ENCODE data around the gene SLC12A2. TPM values are rescaled to one million over a fixed set of nuclear protein-coding genes. Genes with fewer than 3 reads are reported as not detected.

The SLC12A2 gene
- polyA plus RNA-seq, 10 donors, result 15.0 to 24.6 (median 18.8) TPM

DNA sequence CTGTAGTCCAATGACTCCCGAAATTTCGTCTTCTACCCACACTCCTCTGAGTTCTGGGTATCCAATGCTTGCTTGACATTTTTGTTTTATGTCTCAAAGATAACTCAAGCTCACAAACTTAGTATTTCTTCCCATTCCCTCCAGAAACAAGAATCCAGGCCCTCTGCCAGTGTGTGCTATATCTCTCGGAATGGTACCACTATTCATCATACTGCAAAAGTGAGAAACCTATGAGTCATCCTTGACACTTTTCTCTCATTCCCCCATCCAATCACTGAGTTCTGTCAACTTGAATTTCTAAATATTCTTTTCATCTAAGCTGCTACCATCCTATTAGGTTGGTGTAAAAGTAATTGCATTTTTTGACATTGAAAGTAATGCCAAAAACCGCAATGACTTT is 9.8 kb downstream of the SLC12A2 start:
- DNase-seq, result no peak

DNA sequence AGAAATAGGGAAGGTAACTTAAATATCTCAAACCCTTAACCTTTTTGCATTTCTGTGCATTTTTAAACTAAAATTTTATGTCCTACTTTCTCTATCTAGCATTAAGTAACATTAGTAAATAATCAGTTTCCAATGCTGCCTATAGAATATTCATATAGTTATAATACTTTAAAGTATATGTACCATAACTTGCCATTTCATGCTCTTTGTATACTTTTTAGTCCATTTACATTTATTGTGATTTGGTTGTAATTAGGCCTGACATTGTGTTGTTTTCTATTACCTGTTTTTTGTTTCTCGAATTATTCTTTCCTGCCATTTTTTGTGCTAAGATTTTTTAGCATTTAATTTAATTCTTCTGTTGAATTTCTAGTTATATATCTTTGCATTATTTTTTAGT is 13.7 kb downstream of the SLC12A2 start:
- no peak for DNase-seq

DNA sequence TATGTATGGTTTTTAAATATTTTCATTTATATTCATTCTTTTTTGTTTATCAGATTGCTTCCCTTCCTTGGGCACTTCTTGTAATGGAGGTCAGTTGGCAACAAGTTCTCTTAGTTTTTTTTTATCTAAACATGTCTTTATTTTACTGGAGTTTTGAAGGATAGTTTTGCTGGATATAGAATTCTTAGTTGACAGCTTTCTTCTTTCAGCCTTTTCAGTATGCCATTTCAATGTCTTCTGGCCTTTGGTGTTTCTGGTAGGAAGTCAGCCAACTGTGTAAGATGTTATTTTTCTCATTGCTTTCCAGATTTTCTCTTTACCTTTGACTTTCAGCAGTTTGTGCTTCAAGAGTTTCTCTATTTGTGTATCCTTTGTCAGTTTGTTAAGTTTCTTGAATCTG is 14.2 kb downstream of the SLC12A2 start:
- DNase-seq, result no peak

DNA sequence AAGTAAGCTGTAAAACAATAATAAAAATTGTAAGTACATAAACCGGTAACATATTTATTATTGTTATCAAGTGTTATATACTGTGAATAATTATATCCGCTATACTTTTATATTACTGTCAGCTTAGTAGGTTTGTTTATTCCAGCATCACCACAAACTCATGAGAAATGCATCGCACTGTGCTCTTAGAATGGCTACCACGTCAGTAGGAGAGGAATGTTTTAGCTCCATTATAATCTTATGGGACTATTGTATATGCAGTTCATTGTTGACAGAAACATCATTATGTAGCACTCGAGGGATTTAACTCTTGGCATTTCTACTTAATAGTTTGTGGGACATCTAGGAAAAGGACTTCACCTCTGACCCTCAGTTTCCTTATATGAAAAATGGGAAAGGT is 16.4 kb downstream of the SLC12A2 start:
- no peak for DNase-seq

DNA sequence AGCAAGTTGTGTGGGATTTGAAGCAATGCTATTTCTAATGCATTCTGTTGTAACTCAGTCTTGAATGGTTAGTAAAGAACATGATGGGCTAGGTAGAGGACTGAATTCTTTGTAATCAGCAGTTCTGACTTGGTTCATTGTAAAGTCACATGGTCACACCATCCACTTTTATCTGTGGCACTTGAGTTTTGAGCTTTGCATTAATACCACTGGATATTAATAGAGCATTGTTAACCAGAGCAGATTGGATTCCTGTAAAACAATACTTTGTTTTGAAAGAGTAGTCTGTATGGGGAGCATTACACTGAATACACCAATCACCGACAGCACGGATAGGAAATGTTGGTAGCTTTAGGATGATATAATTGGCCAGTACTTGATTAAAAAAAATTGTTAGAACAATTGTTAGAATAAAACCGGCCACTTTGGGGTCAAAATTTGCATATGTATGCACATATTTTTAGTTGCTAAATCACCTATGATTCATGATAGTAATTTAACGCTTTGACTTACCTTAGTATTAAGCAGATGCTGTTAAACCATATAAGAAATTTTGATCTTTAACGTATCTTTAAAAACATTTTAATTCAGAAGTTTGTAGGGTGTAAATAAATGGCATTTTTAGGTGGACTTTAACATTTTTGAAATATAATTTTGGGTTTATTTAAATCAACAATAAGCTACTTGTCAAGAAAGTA is 17.4 kb downstream of the SLC12A2 start:
- DNase-seq, result no peak

DNA sequence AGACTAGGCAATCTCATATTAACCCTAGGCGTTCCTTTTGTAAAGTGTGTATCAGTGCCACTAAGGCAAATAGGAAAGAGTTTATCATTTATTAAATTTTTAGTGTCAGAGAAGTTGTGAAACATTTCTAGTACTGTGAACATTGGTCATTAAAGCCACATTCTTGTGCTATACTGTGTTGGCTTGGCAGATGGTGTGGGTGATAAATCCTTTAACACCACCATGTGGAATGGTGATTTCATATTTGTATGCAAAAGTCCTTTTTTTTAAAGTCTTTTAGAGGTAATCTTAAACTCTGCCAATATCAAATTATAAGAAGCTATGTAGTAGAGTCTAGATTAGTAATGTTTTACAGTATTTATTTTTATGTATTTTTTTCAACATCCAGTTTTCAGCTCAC is 18.1 kb downstream of the SLC12A2 start:
- peak in 1 of 3 donors; percentile 7 for DNase-seq

DNA sequence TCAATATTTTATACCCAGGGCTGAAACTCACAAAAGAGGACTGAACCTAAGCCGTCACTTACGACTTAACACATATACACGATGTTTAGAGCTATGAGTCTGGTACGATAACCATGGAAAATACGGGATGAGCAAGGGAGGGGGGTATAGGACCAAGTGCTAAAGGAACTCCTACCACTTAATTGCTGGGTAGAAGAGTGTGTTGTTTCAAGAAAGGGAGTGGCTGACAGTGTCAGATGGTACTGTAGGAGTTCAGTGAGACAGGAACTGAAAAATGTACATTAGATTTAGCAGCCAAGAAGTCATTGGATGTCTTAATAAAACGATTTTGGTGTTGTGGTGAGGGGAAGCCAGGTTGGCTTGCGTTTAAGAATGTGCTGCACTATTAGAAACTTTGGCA is 21.6 kb downstream of the SLC12A2 start:
- no peak for DNase-seq

DNA sequence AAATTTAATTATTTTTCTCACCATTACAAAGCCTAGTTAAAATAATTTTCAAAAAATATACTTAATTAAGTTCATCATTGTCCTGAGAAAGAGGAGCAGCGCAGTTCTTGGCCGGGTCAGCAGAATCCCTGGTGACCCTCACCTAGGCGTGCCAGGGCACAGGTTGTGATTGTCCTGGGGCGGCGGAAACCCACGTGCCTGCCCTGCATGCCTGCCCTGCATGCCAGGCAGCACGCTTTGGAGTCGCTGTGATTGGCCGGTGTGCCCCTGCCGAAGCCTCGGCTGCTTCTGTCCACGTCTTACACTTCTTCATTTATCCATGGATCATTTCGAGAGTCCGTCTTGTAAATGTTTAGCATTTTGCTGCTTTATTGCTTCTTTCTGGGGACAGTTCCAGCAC is 25.6 kb downstream of the SLC12A2 start:
- DNase-seq, result no peak

DNA sequence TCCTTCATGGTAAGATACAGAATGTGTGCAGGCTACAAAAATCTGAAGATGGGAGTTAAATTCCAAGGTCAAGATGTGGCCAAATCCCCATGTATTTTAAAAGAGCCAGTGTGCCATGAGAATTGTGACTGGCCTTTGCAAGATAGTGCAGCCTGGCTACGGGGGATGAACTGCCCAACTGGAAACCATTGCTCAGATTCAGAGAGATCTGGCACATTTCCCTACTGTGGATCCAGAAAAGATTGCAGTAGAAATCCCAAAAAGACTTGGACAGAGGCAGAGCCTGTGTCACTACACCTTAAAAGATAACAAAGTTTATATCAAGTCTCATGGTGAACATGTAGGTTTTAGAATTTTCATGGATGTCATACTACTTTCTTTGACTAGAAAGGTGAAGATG is 26.2 kb downstream of the SLC12A2 start:
- DNase-seq, result no peak

DNA sequence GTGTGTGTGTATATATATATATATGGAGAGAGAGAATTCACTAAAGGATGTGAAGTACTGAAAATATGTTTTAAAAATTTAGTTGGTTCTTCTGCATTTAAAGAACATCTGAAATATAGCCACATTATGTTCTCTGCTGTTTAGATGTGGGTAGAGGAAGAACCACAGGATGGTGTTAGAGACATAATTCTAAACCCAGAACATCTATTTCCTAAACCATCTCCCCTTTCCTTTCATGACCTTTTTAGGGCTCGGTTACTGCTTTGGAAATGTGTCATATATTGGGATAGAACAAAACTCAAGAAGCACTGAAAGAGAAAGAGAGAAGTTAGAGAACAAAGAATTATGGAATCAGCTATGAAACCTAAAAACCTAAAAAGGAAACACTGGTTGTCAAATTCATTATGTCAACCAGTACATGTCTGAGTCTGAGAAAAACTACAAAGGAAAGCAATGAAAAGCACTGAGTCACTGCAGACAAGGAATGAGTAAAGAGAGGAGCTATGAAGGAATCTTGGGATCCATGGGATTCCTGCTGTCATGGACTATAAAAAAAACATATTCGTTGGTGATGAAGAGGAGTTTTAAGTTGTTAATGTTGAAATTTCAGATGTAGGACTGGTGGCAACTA is 28.4 kb downstream of the SLC12A2 start:
- peak in 1 of 3 donors; percentile 15 for DNase-seq

DNA sequence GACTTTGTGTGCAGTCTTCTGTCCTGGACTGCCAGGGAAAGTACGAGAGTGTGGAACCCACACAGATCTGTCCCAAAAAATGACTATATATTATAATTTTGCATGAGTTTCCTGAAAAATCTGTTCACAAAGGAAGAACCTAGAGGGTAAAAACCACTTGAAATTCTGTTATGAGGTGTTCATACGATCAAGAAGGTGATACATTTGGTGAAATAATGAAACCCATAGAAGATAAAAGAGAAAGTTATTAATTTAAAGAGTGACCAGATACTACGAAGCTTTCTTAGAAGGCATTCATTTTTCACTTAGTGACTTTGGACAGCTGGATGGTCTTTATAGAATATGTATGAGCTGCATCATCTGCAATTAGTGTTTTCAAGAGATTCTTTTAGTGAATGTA is 32.9 kb downstream of the SLC12A2 start:
- no peak for DNase-seq

DNA sequence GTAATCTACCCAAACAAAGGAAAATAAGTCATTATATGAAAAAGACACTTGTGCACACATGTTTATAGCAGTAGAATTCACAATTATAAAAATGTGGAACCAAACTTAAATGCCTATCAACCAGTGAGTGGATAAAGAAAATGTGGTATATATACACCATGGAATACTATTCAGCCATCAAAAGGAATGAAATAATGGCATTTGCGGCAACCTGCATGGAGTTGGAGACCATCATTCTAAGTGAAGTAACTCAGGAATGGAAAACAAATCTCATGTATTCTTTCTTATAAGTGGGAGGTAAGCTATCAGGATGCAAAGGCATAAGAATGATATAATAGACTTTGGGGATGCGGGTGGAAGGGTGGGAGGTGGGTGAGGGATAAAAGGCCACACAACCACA is 34.6 kb downstream of the SLC12A2 start:
- DNase-seq, result no peak

DNA sequence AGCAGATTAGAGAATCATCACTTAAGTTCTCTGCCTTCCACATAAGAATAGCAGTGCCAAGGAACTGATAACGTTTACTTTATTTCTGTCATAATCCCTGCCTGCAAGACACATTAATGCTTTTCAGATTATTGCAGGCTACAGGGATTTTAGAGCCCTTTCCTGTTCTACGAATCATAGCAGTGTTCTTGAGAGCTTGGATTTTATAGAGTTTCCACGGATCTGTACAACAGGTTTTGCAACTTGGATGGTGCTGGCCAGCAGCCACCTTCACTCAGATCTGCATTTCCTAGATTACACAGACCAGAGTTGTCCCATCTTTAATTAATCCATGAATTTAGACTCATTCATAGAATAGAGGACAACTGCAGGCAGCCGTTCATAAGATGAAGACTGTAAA is 38.1 kb downstream of the SLC12A2 start:
- no peak for DNase-seq

DNA sequence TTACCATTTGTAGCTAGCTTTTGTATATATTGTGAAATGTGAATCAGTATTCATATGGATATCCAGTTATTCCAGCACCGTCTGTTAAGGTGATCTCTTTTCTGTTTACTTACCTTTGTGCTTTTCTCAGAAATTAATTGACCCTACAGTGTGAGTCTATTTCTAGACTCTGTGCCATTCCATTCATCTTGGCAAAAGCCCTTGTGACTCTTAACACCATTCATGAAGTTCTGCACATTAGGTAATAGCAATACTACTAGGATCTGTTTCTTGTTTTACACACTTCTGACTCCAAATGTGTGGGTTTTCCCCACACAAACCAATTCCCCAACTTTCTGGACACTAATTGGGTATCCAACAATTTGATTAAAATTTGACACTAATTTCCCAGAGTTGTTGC is 40.4 kb downstream of the SLC12A2 start:
- no peak for DNase-seq

DNA sequence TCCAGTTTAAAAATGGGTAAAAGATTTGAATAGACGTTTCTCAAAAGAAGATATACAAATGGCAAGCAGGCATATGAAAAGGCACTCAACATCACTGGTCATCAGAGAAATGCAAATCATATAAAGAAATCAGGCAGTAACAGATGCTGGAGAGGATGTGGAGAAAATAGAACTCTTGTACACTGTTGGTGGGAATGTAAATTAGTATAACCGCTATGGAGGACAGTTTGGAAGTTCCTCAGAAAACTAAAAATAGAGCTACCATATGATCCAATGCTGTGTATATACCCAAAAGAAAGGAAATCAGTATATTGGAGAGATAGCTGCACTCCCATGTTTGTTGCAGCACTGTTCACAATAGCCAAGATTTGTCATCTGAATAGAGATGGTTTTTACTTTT is 42.7 kb downstream of the SLC12A2 start:
- no peak for DNase-seq

DNA sequence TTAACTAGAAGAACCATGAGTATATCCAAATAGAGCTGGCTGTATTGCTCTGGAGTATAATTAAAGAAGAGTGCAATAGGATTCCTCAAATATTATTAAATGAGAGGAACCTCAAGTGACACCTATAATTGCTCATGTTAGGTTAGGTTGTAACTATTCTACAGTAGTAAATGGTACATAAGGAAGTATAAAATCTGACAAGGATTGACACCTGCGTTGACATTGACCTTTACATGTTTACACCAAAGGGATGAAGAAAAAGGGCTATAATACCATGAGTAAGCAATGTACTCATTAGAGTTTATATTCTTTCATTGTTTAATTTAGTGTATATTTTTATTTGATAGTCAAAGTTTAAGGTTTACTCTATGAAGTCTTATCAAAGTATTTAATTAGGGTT is 48.9 kb downstream of the SLC12A2 start:
- DNase-seq, result no peak

DNA sequence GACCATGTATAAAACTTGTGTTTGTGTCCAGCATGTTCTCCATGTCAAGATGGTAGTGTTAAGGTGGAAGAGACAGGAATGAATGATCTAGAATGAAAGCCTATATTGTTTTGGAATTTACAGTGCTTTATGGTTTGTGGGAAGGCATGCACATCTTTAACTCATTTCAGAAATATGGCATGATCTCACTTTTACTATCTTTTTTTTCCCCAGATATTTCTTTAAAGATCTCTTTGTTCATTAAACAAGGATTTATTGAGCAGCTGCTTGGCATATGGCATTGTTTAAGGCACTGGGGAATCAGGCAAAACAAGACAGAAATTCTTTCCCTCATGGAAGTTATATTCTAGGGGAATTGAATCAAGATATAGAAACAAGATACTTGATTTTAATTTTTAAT is 51.7 kb downstream of the SLC12A2 start:
- DNase-seq, result peak in 1 of 3 donors; percentile 2

DNA sequence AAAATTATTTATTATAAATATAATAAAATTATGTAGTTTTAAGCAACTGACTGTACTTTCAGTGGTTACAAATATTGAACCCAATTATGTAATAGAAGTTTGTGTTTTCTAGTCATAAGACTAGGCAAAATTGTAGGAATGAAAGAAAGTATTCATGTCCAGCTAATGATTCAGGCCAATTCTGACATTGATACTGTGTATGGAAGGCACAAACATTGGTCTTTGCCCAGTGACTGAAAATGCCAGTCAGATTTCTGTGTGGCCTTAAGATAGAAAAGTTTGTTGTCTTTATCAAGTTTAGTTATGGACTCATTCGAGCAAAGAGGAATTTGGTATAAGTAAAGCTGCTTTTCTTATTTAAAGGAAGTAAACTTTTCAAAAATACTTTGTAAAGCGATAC is 60.3 kb downstream of the SLC12A2 start:
- DNase-seq, result no peak

DNA sequence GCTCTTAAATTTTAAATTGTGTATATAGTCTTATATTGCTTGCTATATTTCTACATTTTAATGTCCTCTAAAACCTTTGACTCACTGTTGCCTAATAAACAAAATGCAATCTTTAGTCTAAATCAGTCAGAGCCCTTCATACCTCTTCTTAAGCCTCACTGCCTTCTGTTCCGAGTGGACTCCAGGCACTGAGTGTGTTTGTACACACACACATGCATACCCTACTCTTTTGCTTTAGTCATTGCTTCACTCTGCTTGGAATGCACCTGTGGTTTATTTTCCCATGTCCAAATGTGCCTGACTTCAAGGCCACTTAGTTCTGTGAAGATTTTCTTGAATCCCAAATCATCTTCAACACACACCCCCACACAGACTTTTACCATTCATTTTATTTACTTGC is 60.9 kb downstream of the SLC12A2 start:
- no peak for DNase-seq

DNA sequence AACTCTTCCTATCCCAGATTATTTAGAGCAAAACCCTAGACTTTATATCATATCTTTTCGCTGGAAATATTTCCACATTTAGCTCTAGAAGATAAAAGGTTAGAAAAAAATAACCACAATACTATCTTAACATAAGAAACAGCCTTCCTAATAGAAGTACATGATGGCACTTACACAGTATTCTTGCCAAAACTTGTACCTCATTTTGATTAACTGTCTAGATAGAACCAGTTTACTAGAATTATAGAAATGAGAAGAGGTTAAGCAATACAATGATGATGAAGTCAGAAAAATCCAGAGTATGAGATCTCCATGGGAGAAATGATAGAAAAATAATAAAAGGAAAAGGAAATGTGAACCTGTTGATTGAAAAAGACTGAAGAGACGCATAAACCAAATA is 63.1 kb downstream of the SLC12A2 start:
- no peak for DNase-seq

DNA sequence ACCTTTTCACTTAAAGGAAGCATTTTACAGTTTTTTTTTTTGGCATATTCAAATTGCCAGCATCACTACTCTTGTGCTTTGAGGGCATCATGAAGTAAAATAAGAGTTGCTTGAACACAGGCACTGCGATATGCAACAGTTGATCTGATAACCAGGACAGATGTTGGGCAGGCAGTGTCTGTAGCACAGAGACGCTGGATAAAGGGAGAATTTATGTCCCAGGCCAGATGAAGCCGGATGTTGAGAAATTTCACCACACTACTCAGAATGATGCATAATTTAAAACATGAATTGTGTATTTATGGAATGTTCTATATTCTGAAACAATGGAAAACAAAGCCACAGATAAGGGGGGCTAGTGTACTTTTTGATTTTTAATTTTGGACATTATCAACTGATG is 71.4 kb downstream of the SLC12A2 start:
- peak in 2 of 3 donors; percentile 24 to 38 for DNase-seq

DNA sequence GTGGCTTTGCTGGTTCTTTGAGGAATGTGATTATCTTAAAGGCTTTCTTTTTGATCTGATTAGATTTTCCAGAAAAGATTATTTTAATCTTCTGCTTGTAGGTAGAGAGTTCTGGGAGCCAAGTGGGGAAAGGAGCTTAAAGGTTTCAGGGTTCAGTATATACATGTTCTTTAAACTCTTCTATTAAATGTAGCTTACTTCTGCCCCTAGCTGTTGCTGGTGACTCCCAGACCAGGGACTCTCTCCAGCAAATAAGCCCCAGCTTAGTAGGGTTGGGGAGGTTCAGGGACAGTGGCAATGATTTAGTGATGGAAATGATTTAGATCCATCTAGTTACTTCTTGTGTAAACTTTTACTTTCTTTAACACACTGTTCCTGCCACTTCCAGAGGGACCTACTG is 72.2 kb downstream of the SLC12A2 start:
- peak in 1 of 3 donors; percentile 2 for DNase-seq

DNA sequence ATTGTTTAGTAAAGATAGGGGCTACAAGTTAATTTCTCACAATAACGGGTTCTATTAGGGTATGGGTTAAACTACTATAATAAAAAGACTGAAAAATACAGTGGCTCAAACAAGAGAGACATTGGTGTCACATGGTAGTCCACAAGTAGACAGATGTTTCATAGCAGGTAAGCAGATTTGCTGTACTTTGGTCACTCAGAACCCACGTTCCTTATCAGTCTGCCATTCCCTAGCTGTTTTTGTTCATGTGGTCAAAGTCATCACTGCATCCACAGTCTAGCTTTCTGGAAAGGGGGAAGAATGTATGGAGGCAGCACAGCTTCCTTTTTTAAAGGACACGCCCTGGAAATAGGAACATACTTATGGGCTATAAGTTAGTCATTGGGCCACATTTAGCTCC is 73.0 kb downstream of the SLC12A2 start:
- DNase-seq, result no peak

DNA sequence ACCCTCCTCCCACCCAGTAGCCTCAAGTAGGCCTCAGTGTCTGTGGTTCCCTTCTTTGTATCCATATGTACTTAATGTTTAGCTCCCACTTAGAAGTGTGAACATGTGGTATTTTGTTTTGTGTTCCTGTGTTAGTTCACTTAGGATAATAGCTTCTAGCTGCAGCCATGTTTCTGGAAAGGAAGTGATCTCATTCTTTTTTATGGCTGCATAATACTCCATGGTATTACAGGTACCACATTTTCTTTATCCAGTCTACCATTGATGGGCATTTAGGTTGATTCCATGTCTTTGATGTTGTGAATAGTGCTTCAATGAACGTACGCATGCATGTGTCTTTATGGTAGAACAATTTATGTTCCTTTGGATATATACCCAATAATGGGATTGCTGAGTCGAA is 74.8 kb downstream of the SLC12A2 start:
- no peak for DNase-seq
